ENCODE results near the gene ADAMTS18. TPM values are rescaled to one million over a fixed set of nuclear protein-coding genes. Genes with fewer than 3 reads are reported as not detected.

ADAMTS18 gene
- total and polyA plus RNA-seq, 2 donors (not counting 3 experiments of a cell fraction or from before 2014, with no cell fraction given) = 18.4 to 27.5 TPM

GRCh38 chr16:77277141-77277540 lies 157.7 kb downstream of the ADAMTS18 start:
- no peaks in the 10 kb centered on the region for H3K36me3 ChIP-seq (ENCODE audit: control insufficient read depth in 2 of 2, extremely low read depth in 1 of 2, insufficient read depth in 2 of 2, low read length in 2 of 2)
- ChIA-PET CTCF (interaction anchor here (1.2 to 1.6 kb wide), 2 partner anchors 27 to 41 kb away, joined by 3 to 5 read pairs; no protein-coding TSS in a partner anchor), POLR2A (no interaction called here)
- no peaks in the 10 kb centered on the region for H4K20me1 ChIP-seq (replicated peaks; ENCODE audit: control insufficient read depth, extremely low read depth, insufficient read depth, low read length)
- H3K4me1 ChIP-seq (ENCODE audit: control insufficient read depth, extremely low read depth, insufficient read depth, low read length) = no peaks in the 10 kb centered on the region
- no peak for FAIRE-seq
- TF ChIP-seq EZH2 (IDR thresholded peaks at IDR 0.05; ENCODE audit: borderline replicate concordance, low read depth, low read length, severe bottlenecking) = no peak
- TF ChIP-seq MYC (IDR thresholded peaks at IDR 0.05; ENCODE audit: low read depth, low read length) = no peak
- no peak for TF ChIP-seq MAX (IDR thresholded peaks at IDR 0.05; ENCODE audit: insufficient read depth, insufficient read length)
- no peak for TF ChIP-seq GATA2 (IDR thresholded peaks at IDR 0.05; ENCODE audit: insufficient read depth, insufficient read length, low read depth, low read length)
- TF ChIP-seq POLR2A (IDR thresholded peaks at IDR 0.05; ENCODE audit: low read depth, low read length) = no peak
- TF ChIP-seq CTCF (IDR thresholded peaks at IDR 0.05; ENCODE audit: extremely low read depth in 1 of 2, insufficient read depth in 1 of 2, low read depth in 1 of 2, low read length in 2 of 2) = no peak
- TF ChIP-seq FOS (IDR thresholded peaks at IDR 0.05; ENCODE audit: borderline replicate concordance, insufficient read depth, low read length) = no peak
- no peak for TF ChIP-seq JUN (IDR thresholded peaks at IDR 0.05; ENCODE audit: borderline replicate concordance, insufficient read depth, insufficient read length, low read depth)
- no peak for TF ChIP-seq POLR2AphosphoS5 (IDR thresholded peaks at IDR 0.05; ENCODE audit: insufficient read depth, low read depth, low read length)
- BruUV-seq (replicated peaks) = no TSS peak
- H3K27ac ChIP-seq (ENCODE audit: insufficient read depth, low read depth, low read length) = no peak overlapping the region
- intact Hi-C loops (cut with micrococcal nuclease) (no loop called here), dilution Hi-C loops (cut with MboI; ENCODE audit: extremely low pct_ligation_motif_present, low sequenced_read_pairs) (no loop called here)
- H3K4me2 ChIP-seq (ENCODE audit: insufficient read depth, low read length) = no peak overlapping the region
- H3K9me3 ChIP-seq (replicated peaks; ENCODE audit: control insufficient read depth, insufficient read depth, low read length) = no peaks in the 10 kb centered on the region
- H3K4me3 ChIP-seq (replicated peaks in 1 of 3; ENCODE audit: insufficient read depth in 1 of 3, low read depth in 1 of 3, low read length in 3 of 3) = no peak overlapping the region
- no peaks in the 10 kb centered on the region for H3K79me2 ChIP-seq (ENCODE audit: control insufficient read depth, insufficient read depth, low read length)
- no peak overlapping the region for H3K9ac ChIP-seq (replicated peaks; ENCODE audit: extremely low read depth, insufficient read depth, low read length)
- DNase-seq (ENCODE audit: low read depth, low spot score) = no peak
- no peaks in the 10 kb centered on the region for H3K27me3 ChIP-seq (ENCODE audit: control insufficient read depth in 2 of 2, insufficient read depth in 2 of 2, low read length in 2 of 2)
- H3K9me1 ChIP-seq (replicated peaks; ENCODE audit: control insufficient read depth, extremely low read depth, insufficient read depth, low read length) = no peaks in the 10 kb centered on the region
- no peak overlapping the region for H2AFZ ChIP-seq (ENCODE audit: low read depth, low read length)
